Measurements from ENCODE around the gene EED.
"Not testable (repeated sequence)": the region's sequence is repeated elsewhere in the genome, so short reads cannot be mapped to it uniquely, and the experiment has no call there.

EED gene

GRCh38 chr11:86228269-86229038, 16.1 kb upstream of the EED start:
- H3K27ac Mint-ChIP-seq: no peak overlapping the region
- H3K27me3 Mint-ChIP-seq: no peaks in the 10 kb centered on the region
- peaks cover 13% of the 10 kb centered on the region for H3K4me1 Mint-ChIP-seq
- no peak for DNase-seq
- peaks cover 9% of the 10 kb centered on the region for H3K9me3 Mint-ChIP-seq
- CTCF ChIA-PET: no interaction called here
- no peak overlapping the region for H3K4me3 Mint-ChIP-seq
- peaks cover 1% of the 10 kb centered on the region for H3K36me3 Mint-ChIP-seq

- H3K4me1 Mint-ChIP-seq: peaks cover 13% of the 10 kb centered on the region
- H3K27me3 Mint-ChIP-seq, H3K9me3 Mint-ChIP-seq, H3K27ac Mint-ChIP-seq, H3K36me3 Mint-ChIP-seq, DNase-seq, H3K4me3 Mint-ChIP-seq: not testable (repeated sequence)
- CTCF ChIA-PET: interaction anchor here (0.6 to 2.2 kb wide), 2 partner anchors 11 to 33 kb away, joined by 3 to 11 read pairs; no protein-coding TSS in a partner anchor
These were observed 15.6 kb upstream of the EED start for GRCh38 chr11:86229039-86229330.

- peaks cover 6% of the 10 kb centered on the region for H3K27me3 Mint-ChIP-seq
- DNase-seq: no peak
- no peak overlapping the region for H3K27ac Mint-ChIP-seq
- CTCF ChIA-PET: interaction anchor here (0.6 to 2.2 kb wide), 7 partner anchors 9 to 134 kb away, joined by 3 to 11 read pairs (median 4); no protein-coding TSS in a partner anchor
- no peak overlapping the region for H3K4me3 Mint-ChIP-seq
- H3K36me3 Mint-ChIP-seq: no peaks in the 10 kb centered on the region
- H3K9me3 Mint-ChIP-seq: no peaks in the 10 kb centered on the region
- H3K4me1 Mint-ChIP-seq: peaks cover 13% of the 10 kb centered on the region
These were observed 14.3 kb upstream of the EED start for GRCh38 chr11:86230179-86230804.

- peaks cover 13% of the 10 kb centered on the region for H3K4me1 Mint-ChIP-seq
- CTCF ChIA-PET: interaction anchor here (0.7 to 2.2 kb wide), 5 partner anchors 9 to 190 kb away, joined by 3 to 11 read pairs (median 5); no protein-coding TSS in a partner anchor
- no peak for DNase-seq
- no peak overlapping the region for H3K27ac Mint-ChIP-seq
- H3K36me3 Mint-ChIP-seq: no peaks in the 10 kb centered on the region
- no peaks in the 10 kb centered on the region for H3K9me3 Mint-ChIP-seq
- H3K27me3 Mint-ChIP-seq: peaks cover 9% of the 10 kb centered on the region
- no peak overlapping the region for H3K4me3 Mint-ChIP-seq
These were observed 13.6 kb upstream of the EED start for GRCh38 chr11:86230921-86231434.

GRCh38 chr11:86232556-86232955, 12.0 kb upstream of the EED start:
- CTCF ChIA-PET: interaction anchor here (0.8 to 1.2 kb wide), 4 partner anchors 9 to 16 kb away, joined by 3 read pairs; no protein-coding TSS in a partner anchor
- Mint-ChIP-seq H3K36me3 (no peaks in the 10 kb centered on the region), H3K4me3 (no peak overlapping the region), H3K27me3 (peaks cover 9% of the 10 kb centered on the region), H3K9me3 (no peaks in the 10 kb centered on the region), H3K4me1 (peaks cover 13% of the 10 kb centered on the region), H3K27ac (no peak overlapping the region)
- no peak for DNase-seq

- H3K4me1 Mint-ChIP-seq: peaks cover 7% of the 10 kb centered on the region
- CTCF ChIA-PET: no interaction called here
- H3K27me3 Mint-ChIP-seq: peaks cover 9% of the 10 kb centered on the region
- H3K36me3 Mint-ChIP-seq: no peaks in the 10 kb centered on the region
- DNase-seq: no peak
- no peak overlapping the region for H3K4me3 Mint-ChIP-seq
- H3K27ac Mint-ChIP-seq: no peak overlapping the region
- no peaks in the 10 kb centered on the region for H3K9me3 Mint-ChIP-seq
These were observed 9.6 kb upstream of the EED start for GRCh38 chr11:86234831-86235461.

GRCh38 chr11:86237267-86237804, 7.2 kb upstream of the EED start:
- Mint-ChIP-seq H3K9me3 (no peaks in the 10 kb centered on the region), H3K36me3 (no peaks in the 10 kb centered on the region), H3K27ac (no peak overlapping the region), H3K27me3 (peaks cover 9% of the 10 kb centered on the region), H3K4me1 (no peaks in the 10 kb centered on the region), H3K4me3 (no peak overlapping the region)
- CTCF ChIA-PET: no interaction called here
- DNase-seq: no peak

- Mint-ChIP-seq H3K4me3 (no peak overlapping the region), H3K27me3 (peaks cover 3% of the 10 kb centered on the region), H3K9me3 (no peaks in the 10 kb centered on the region), H3K27ac (no peak overlapping the region), H3K4me1 (no peaks in the 10 kb centered on the region), H3K36me3 (no peaks in the 10 kb centered on the region)
- CTCF ChIA-PET: interaction anchor here (1.2 to 2.7 kb wide), 2 partner anchors 17 to 21 kb away, joined by 3 to 7 read pairs; no protein-coding TSS in a partner anchor
- DNase-seq: no peak
These were observed 4.4 kb upstream of the EED start for GRCh38 chr11:86240164-86240563.

- no peak overlapping the region for H3K27ac Mint-ChIP-seq
- CTCF ChIA-PET: interaction anchor here (1.1 to 2.7 kb wide), 3 partner anchors 10 to 19 kb away, joined by 3 to 7 read pairs (median 5); no protein-coding TSS in a partner anchor
- no peaks in the 10 kb centered on the region for H3K4me1 Mint-ChIP-seq
- no peak overlapping the region for H3K4me3 Mint-ChIP-seq
- H3K27me3 Mint-ChIP-seq: no peaks in the 10 kb centered on the region
- H3K9me3 Mint-ChIP-seq: no peaks in the 10 kb centered on the region
- no peaks in the 10 kb centered on the region for H3K36me3 Mint-ChIP-seq
- DNase-seq: no peak
These were observed 2.5 kb upstream of the EED start for GRCh38 chr11:86241956-86242535.

GRCh38 chr11:86243396-86243795, 1.2 kb upstream of the EED start:
- H3K9me3 Mint-ChIP-seq: no peaks in the 10 kb centered on the region
- peaks cover 12% of the 10 kb centered on the region for H3K4me1 Mint-ChIP-seq
- no peak for DNase-seq
- H3K27ac Mint-ChIP-seq: no peak overlapping the region
- H3K27me3 Mint-ChIP-seq: no peaks in the 10 kb centered on the region
- H3K36me3 Mint-ChIP-seq: peaks cover 7% of the 10 kb centered on the region
- CTCF ChIA-PET: no interaction called here
- H3K4me3 Mint-ChIP-seq: no peak overlapping the region

- DNase-seq: peak; percentile 93
- Mint-ChIP-seq H3K9me3 (no peaks in the 10 kb centered on the region), H3K27me3 (no peaks in the 10 kb centered on the region), H3K27ac (no peak overlapping the region), H3K4me1 (peaks cover 18% of the 10 kb centered on the region), H3K36me3 (peaks cover 7% of the 10 kb centered on the region), H3K4me3 (no peak overlapping the region)
- CTCF ChIA-PET: interaction anchor here (1.5 kb wide), 1 partner anchor 50 kb away, joined by 5 read pairs; no protein-coding TSS in a partner anchor
These were observed 461 bp upstream of the EED start for GRCh38 chr11:86244063-86244521.

GRCh38 chr11:86245369-86246292, 1.1 kb downstream of the EED start:
- Mint-ChIP-seq H3K4me1 (peaks cover 32% of the 10 kb centered on the region), H3K27me3 (no peaks in the 10 kb centered on the region), H3K36me3 (peaks cover 10% of the 10 kb centered on the region), H3K27ac (no peak overlapping the region), H3K4me3 (no peak overlapping the region), H3K9me3 (no peaks in the 10 kb centered on the region)
- peak; percentile 31 for DNase-seq
- CTCF ChIA-PET: interaction anchor here (1.5 to 1.7 kb wide), 2 partner anchors 52 to 204 kb away, joined by 5 read pairs; no protein-coding TSS in a partner anchor

- CTCF ChIA-PET: interaction anchor here (1.7 kb wide), 1 partner anchor 205 kb away, joined by 5 read pairs; no protein-coding TSS in a partner anchor
- Mint-ChIP-seq H3K4me1 (peaks cover 34% of the 10 kb centered on the region), H3K9me3 (no peaks in the 10 kb centered on the region), H3K27me3 (no peaks in the 10 kb centered on the region), H3K27ac (no peak overlapping the region), H3K36me3 (peaks cover 10% of the 10 kb centered on the region), H3K4me3 (no peak overlapping the region)
- DNase-seq: no peak
These were observed 1.7 kb downstream of the EED start for GRCh38 chr11:86246293-86246675.
